Mesenchymal stem cell (in vitro differentiated cells and primary cell): ENCODE data around the gene PROS1.

Experiments
- DNase-seq: peaks from one replicate; pipeline ENCODE4 v3.0.0-alpha.2; 2013
- H2AFZ ChIP-seq: one replicate; pipeline ENCODE4 v1.6.1; 2013; ENCODE audit warnings: low read depth, mild to moderate bottlenecking, control low read depth, inconsistent platforms, low read length, moderate library complexity
- H2AK5ac ChIP-seq: 2 replicates; pipeline ENCODE4 v1.6.1; 2013; ENCODE audit warnings: low read length, moderate library complexity, mild to moderate bottlenecking, inconsistent platforms; ENCODE audit not compliant: severe bottlenecking
- H2BK120ac ChIP-seq: one replicate; pipeline ENCODE4 v1.6.1; 2013; ENCODE audit warnings: low read depth, mild to moderate bottlenecking, inconsistent platforms, low read length, moderate library complexity
- H2BK12ac ChIP-seq, 2 experiments: one replicate each; pipeline ENCODE4 v1.6.1; 2013; ENCODE audit warnings: inconsistent platforms in 2 of 2, low read length in 2 of 2, mild to moderate bottlenecking in 2 of 2, moderate library complexity in 2 of 2, control low read depth in 1 of 2
- H2BK15ac ChIP-seq: one replicate; pipeline ENCODE4 v1.6.1; 2013; ENCODE audit warnings: mild to moderate bottlenecking, low read depth, inconsistent platforms; ENCODE audit not compliant: poor library complexity, severe bottlenecking
- H2BK5ac ChIP-seq: 2 replicates; pipeline ENCODE4 v1.6.1; 2013; ENCODE audit warnings: low read depth, mild to moderate bottlenecking, low read length, control low read depth, inconsistent platforms; ENCODE audit not compliant: poor library complexity, severe bottlenecking
- H3K14ac ChIP-seq, 2 experiments: one replicate each; pipeline ENCODE4 v1.6.1; 2013; ENCODE audit warnings: inconsistent platforms in 2 of 2, low read length in 2 of 2, control low read depth in 1 of 2, mild to moderate bottlenecking in 1 of 2, moderate library complexity in 1 of 2
- H3K18ac ChIP-seq, 2 experiments: one replicate each; pipeline ENCODE4 v1.6.1; 2013; ENCODE audit warnings: inconsistent platforms in 2 of 2, low read length in 2 of 2, control low read depth in 1 of 2, low read depth in 1 of 2, mild to moderate bottlenecking in 1 of 2
- H3K23ac ChIP-seq, 2 experiments: one replicate each; pipeline ENCODE4 v1.6.1; 2013; ENCODE audit warnings: inconsistent platforms in 2 of 2, low read length in 2 of 2, mild to moderate bottlenecking in 2 of 2, moderate library complexity in 2 of 2, control low read depth in 1 of 2
- H3K27ac ChIP-seq: 2 replicates; pipeline ENCODE4 v1.5.1; 2013; ENCODE audit warnings: mild to moderate bottlenecking, moderate library complexity, low read length, control low read depth, inconsistent platforms; ENCODE audit not compliant: poor library complexity, severe bottlenecking
- H3K27me3 ChIP-seq, 2 experiments: 2 replicates each; pipeline versions ENCODE4 v1.6.1 to v1.7.0; 2013; ENCODE audit warnings: low read length in 2 of 2, mild to moderate bottlenecking in 2 of 2, moderate library complexity in 2 of 2, control low read depth in 1 of 2, inconsistent platforms in 1 of 2; ENCODE audit not compliant: control insufficient read depth in 1 of 2, insufficient read depth in 1 of 2
- H3K36me3 ChIP-seq, 2 experiments: 2 replicates each; pipeline versions ENCODE4 v1.6.1 to v1.7.0; 2013; ENCODE audit warnings: low read length in 2 of 2, control low read depth in 1 of 2, inconsistent platforms in 1 of 2, low read depth in 1 of 2, mild to moderate bottlenecking in 1 of 2; ENCODE audit not compliant: insufficient read depth in 2 of 2, control insufficient read depth in 1 of 2
- H3K4ac ChIP-seq, 2 experiments: one replicate each; pipeline ENCODE4 v1.6.1; 2013; ENCODE audit warnings: inconsistent platforms in 2 of 2, low read length in 2 of 2, mild to moderate bottlenecking in 2 of 2, moderate library complexity in 2 of 2, control low read depth in 1 of 2, low read depth in 1 of 2
- H3K4me1 ChIP-seq: 2 replicates; pipeline ENCODE4 v1.6.1; 2013; ENCODE audit warnings: low read depth, low read length, control low read depth; ENCODE audit not compliant: control insufficient read depth, insufficient read depth
- H3K4me2 ChIP-seq: 2 replicates; pipeline ENCODE4 v1.6.1; 2013; ENCODE audit warnings: low read length, mild to moderate bottlenecking, inconsistent platforms; ENCODE audit not compliant: poor library complexity, severe bottlenecking
- H3K4me3 ChIP-seq, 2 experiments: 2 replicates each; pipeline versions ENCODE4 v1.5.1 to v1.7.0; 2013; ENCODE audit warnings: low read length in 2 of 2, mild to moderate bottlenecking in 2 of 2, control low read depth in 1 of 2, low read depth in 1 of 2; ENCODE audit not compliant: insufficient read depth in 1 of 2
- H3K79me1 ChIP-seq: replicated peaks from 2 replicates; pipeline ENCODE4 v1.6.1; 2013; ENCODE audit warnings: mild to moderate bottlenecking, control low read depth, low read length, inconsistent platforms; ENCODE audit not compliant: poor library complexity, severe bottlenecking
- H3K9ac ChIP-seq: 2 replicates; pipeline ENCODE4 v1.7.0; 2013; ENCODE audit warnings: mild to moderate bottlenecking, low read length, moderate library complexity
- H3K9me3 ChIP-seq: 2 replicates; pipeline ENCODE4 v1.7.0; 2013; ENCODE audit warnings: mild to moderate bottlenecking, low read length; ENCODE audit not compliant: control insufficient read depth
- H4K8ac ChIP-seq: one replicate; pipeline ENCODE4 v1.6.1; 2013; ENCODE audit warnings: inconsistent platforms, mild to moderate bottlenecking, low read length, moderate library complexity
- H4K91ac ChIP-seq: one replicate; pipeline ENCODE4 v1.6.1; 2013; ENCODE audit warnings: mild to moderate bottlenecking, low read length, inconsistent platforms
- WGBS: methylation state at CpG from one replicate; pipeline ENCODE4 v1.1.7; 2013; ENCODE audit warnings: mixed read lengths; 5-methylcytosine and 5-hydroxymethylcytosine counted together

PROS1 gene

GRCh38 chr3:94004301-94004910 is 30.7 kb upstream of the PROS1 start:
- peak; percentile 80 for DNase-seq
- no peak overlapping the region for H3K23ac ChIP-seq
- no peak overlapping the region for H3K4ac ChIP-seq
- H3K4me2 ChIP-seq, result no peak overlapping the region
- H3K4me1 ChIP-seq, result no peaks in the 10 kb centered on the region
- H2BK15ac ChIP-seq, result no peak overlapping the region
- H2BK120ac ChIP-seq, result no peak overlapping the region
- no peaks in the 10 kb centered on the region for H3K9me3 ChIP-seq
- no peak overlapping the region for H2BK12ac ChIP-seq
- peak overlapping the region; percentile 91 for H3K9ac ChIP-seq
- WGBS, result no CpG with 5 or more reads among the region's 4 CpGs
- no peaks in the 10 kb centered on the region for H3K27me3 ChIP-seq
- H2BK5ac ChIP-seq, result no peak overlapping the region
- no peak overlapping the region for H4K8ac ChIP-seq
- H3K79me1 ChIP-seq, result peaks cover 6% of the 10 kb centered on the region
- no peak overlapping the region for H2AFZ ChIP-seq
- peak overlapping the region in 1 of 2 experiments; percentile 65 for H3K4me3 ChIP-seq
- no peak overlapping the region for H2AK5ac ChIP-seq
- no peak overlapping the region for H3K27ac ChIP-seq
- H3K18ac ChIP-seq, result no peak overlapping the region
- H3K36me3 ChIP-seq, result peaks cover 0 to 6% of the 10 kb centered on the region in 2 experiments
- no peak overlapping the region for H4K91ac ChIP-seq
- no peak overlapping the region for H3K14ac ChIP-seq

- Histone ChIP-seq H3K79me1 (peaks cover 8% of the 10 kb centered on the region), H3K18ac (no peak overlapping the region), H3K4me1 (no peaks in the 10 kb centered on the region), H3K4ac (no peak overlapping the region), H2AK5ac (no peak overlapping the region), H2BK120ac (no peak overlapping the region), H4K91ac (no peak overlapping the region), H3K9ac (no peak overlapping the region), H3K23ac (no peak overlapping the region), H3K14ac (no peak overlapping the region), H2BK5ac (no peak overlapping the region), H2BK12ac (no peak overlapping the region), H3K27me3 (no peaks in the 10 kb centered on the region), H2AFZ (no peak overlapping the region), H2BK15ac (no peak overlapping the region), H3K4me2 (no peak overlapping the region), H3K4me3 (no peak overlapping the region), H3K9me3 (no peaks in the 10 kb centered on the region), H3K36me3 (peaks cover 0 to 6% of the 10 kb centered on the region in 2 experiments), H3K27ac (no peak overlapping the region), H4K8ac (no peak overlapping the region)
- 95% methylated on average over 3 of the region's 3 CpGs for WGBS
- no peak for DNase-seq
Measured at GRCh38 chr3:94001827-94002495, 28.3 kb upstream of the PROS1 start.

GRCh38 chr3:94001191-94001590 is 27.5 kb upstream of the PROS1 start:
- Histone ChIP-seq H3K23ac (no peak overlapping the region), H3K18ac (no peak overlapping the region), H4K91ac (no peak overlapping the region), H2BK15ac (no peak overlapping the region), H3K79me1 (peaks cover 8% of the 10 kb centered on the region), H3K9me3 (no peaks in the 10 kb centered on the region), H2AK5ac (no peak overlapping the region), H2BK12ac (no peak overlapping the region), H3K27me3 (no peaks in the 10 kb centered on the region), H3K14ac (no peak overlapping the region), H3K4ac (no peak overlapping the region), H3K27ac (no peak overlapping the region), H3K4me2 (no peak overlapping the region), H2AFZ (no peak overlapping the region), H3K4me3 (no peak overlapping the region), H4K8ac (no peak overlapping the region), H2BK120ac (no peak overlapping the region), H3K36me3 (peaks cover 4 to 9% of the 10 kb centered on the region in 2 experiments), H3K9ac (no peak overlapping the region), H2BK5ac (no peak overlapping the region), H3K4me1 (no peaks in the 10 kb centered on the region)
- WGBS, result 100% methylated on average over 1 of the region's 1 CpG
- no peak for DNase-seq

- DNase-seq, result peak; percentile 62
- no peak overlapping the region for H2BK15ac ChIP-seq
- H3K9ac ChIP-seq, result no peak overlapping the region
- H3K27me3 ChIP-seq, result no peaks in the 10 kb centered on the region
- no peak overlapping the region for H3K4ac ChIP-seq
- no peak overlapping the region for H3K27ac ChIP-seq
- no peak overlapping the region for H2BK120ac ChIP-seq
- no peak overlapping the region for H4K91ac ChIP-seq
- H2AFZ ChIP-seq, result no peak overlapping the region
- no peaks in the 10 kb centered on the region for H3K9me3 ChIP-seq
- no peak overlapping the region for H3K18ac ChIP-seq
- peaks cover 22% of the 10 kb centered on the region for H3K79me1 ChIP-seq
- WGBS, result 30% methylated on average over 2 of the region's 3 CpGs
- no peaks in the 10 kb centered on the region for H3K4me1 ChIP-seq
- H2AK5ac ChIP-seq, result no peak overlapping the region
- no peak overlapping the region for H3K14ac ChIP-seq
- H2BK5ac ChIP-seq, result no peak overlapping the region
- no peak overlapping the region for H4K8ac ChIP-seq
- H3K4me3 ChIP-seq, result no peak overlapping the region
- no peak overlapping the region for H3K23ac ChIP-seq
- peaks cover 3 to 4% of the 10 kb centered on the region in 2 experiments for H3K36me3 ChIP-seq
- H2BK12ac ChIP-seq, result no peak overlapping the region
- no peak overlapping the region for H3K4me2 ChIP-seq
Measured at GRCh38 chr3:93994056-93994455, 20.4 kb upstream of the PROS1 start.
